ENCODE data around the gene ZYG11B.

DNA sequence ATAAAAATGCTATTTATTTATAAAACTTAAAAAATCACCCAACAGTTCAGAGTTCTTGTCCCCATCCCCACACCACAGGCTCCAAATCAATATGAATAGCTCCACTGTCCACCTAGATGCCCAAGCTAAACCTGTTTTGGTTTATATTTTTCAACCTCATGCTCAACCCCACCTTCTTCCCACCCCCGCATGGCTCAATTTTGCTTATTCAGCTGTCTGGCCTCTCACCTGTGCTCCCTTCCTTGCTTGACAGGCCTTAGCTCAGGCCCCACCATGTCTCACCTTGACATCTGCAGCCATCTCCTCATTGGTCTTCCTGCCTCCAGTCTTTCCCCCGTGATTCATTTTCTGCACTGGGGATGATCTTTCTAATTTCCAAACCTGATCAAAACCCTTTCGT lies 45.9 kb upstream of the ZYG11B start:
- TF ChIP-seq, protein P1, sequence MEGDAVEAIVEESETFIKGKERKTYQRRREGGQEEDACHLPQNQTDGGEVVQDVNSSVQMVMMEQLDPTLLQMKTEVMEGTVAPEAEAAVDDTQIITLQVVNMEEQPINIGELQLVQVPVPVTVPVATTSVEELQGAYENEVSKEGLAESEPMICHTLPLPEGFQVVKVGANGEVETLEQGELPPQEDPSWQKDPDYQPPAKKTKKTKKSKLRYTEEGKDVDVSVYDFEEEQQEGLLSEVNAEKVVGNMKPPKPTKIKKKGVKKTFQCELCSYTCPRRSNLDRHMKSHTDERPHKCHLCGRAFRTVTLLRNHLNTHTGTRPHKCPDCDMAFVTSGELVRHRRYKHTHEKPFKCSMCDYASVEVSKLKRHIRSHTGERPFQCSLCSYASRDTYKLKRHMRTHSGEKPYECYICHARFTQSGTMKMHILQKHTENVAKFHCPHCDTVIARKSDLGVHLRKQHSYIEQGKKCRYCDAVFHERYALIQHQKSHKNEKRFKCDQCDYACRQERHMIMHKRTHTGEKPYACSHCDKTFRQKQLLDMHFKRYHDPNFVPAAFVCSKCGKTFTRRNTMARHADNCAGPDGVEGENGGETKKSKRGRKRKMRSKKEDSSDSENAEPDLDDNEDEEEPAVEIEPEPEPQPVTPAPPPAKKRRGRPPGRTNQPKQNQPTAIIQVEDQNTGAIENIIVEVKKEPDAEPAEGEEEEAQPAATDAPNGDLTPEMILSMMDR (IDR thresholded peaks at IDR 0.05): no peak
- TF ChIP-seq POLR2AphosphoS5 (IDR thresholded peaks at IDR 0.05) (no peak), POLR2A (IDR thresholded peaks at IDR 0.05) (no peak), EP300 (IDR thresholded peaks at IDR 0.05) (no peak)
